Fibroblast of skin of left quadriceps (primary cell): Measurements from ENCODE around the gene YJU2.

Experiments used
- DNase-seq, 2 experiments: peaks; one replicate each; pipeline ENCODE4 v3.0.0-alpha.2; 2013; ENCODE audit warnings: low read depth in 2 of 2

Gene YJU2

DNA sequence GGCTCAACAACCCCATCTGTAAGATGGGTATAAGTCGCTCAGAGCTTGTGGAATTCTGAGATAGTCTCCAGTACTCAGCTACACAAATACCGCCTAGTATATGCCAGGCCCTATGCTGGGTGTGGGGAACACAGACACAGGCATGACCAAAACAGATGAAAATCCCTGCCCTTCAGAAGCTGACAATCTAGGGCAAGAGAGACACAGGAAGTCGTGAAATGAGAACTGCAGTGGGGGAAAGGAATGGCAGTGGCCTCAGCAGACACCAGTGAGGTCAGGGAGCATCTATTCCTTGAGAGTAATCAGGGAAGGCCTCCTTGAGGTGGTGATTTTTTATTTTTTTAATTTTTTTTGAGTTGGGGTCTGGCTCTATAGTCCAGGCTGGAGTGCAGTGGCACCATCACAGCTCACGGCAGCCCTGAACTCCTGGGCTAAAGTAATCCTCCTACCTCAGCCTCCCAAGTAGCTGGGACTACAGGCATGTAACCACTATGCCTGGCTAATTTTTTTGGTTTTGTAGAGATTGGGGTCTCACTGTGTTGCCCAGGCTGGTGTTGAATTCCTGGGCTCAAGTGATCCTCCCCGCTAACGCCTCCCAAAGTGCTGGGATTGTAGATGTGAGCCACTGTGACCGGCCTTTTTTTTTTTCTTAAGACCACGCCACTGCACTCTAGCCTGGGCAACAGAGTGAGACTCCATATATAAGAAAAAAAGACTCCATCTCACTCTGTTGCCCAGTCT, 52.1 kb downstream of the YJU2 start:
- DNase-seq, result no peak

DNA sequence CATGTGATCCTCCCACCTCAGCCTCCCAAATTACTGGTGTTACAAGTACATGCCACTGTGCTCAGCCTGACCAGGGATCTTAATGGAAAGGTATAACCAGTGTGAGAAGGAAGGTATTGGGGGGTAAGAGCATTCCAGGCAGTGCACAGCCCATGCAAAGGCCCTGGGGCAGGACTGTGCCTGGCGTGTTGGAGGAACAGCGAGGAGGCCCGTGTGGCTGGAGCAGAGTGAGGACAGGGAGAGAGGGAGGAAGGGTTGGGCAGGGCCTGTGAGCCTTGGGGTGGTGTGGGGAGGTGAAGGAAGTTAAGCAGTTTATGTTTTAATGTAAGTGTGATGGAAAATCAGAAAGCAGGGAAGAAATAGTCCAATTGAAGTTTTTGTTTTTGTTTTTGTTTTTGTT, 53.7 kb downstream of the YJU2 start:
- no peak for DNase-seq

DNA sequence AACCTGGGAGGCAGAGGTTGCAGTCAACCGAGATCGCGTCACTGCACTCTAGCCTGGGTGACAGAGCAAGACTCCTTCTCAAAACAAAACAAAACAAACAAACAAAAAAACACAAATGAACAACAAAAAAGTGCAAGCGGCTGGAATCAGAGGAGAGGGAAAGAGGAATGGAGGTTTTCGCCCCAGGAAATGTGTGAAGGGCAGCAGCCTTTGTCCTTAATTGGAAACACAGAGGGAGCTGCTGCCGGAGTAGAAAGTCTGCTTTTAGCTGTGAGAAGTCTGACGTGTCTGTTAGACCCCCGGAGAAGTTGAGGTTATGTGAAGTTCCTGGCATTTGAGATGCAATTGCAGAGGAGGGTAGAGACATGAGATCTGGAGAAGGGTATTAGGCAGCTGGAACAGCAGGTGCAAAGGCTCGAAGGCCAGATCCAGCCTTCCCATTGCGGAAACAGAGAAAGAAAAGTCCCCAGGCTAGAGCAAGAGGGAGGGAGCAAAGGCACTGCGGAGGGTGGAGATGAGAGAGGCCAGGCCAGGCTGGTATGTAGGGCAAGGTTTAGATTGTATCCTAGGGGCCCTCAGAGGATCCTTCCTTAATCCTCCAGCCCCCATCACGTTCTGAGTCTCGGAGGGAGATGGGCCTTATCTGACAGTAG, 54.8 kb downstream of the YJU2 start:
- no peak for DNase-seq

DNA sequence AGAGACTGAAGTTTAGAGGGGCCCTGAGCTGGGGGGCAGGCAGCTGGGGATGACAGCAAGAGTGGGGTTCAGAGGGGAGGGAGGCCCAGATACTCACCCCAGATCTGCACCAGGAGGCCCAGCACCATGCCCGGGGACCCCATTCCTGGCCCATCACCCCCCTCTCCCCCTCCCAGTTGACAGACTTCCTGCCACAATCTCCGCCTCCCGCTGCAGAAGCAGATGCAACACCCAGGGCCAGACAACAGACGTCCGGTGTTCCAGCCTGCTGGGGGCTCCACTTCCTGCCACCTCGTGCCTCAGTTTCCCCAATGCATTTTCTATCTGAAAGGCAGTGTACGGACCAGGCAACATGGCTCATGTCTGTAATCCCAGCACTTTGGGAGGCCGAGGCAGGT, 55.4 kb downstream of the YJU2 start, which contains the start of gene TMIGD2:
TSS of gene TMIGD2 (minus strand) at position 147 of the 398 bp plus-strand sequence. CDS start at position 143, 4 bp downstream.
- DNase-seq, result no peak

DNA sequence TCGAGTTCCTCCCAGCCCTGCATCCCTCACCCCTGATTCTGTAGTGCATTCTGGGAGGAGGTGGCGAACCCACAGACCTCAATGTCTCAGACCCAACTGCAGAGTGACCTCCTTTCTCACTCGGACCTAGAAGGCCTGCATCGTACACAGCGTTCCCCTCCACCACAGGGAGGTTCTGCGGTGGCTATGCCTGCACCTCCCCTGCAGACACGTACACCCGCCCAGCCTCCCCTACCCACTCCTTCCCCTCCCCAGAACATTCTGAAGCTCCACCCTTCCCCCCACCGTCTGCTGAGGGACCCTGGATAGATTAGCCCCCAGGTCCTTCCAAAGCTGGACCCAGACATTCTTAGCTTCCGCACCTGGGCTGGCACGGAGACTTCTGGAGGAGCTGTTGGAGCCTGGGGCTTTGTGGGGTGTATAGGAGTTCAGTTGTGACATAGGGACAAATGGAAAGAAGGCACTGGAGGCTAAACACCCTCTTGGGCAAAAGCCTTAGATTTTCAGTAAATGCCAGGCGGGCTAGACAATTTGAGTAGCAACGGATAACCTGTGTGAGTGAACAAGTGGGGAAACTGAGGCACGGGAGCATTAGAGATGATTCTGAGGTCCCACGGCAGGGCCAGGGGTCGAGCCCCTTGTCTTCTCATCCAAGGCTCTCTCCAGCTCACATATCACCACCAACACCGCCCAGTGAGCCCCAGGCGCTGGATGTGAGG, 57.1 kb downstream of the YJU2 start:
- no peak for DNase-seq

DNA sequence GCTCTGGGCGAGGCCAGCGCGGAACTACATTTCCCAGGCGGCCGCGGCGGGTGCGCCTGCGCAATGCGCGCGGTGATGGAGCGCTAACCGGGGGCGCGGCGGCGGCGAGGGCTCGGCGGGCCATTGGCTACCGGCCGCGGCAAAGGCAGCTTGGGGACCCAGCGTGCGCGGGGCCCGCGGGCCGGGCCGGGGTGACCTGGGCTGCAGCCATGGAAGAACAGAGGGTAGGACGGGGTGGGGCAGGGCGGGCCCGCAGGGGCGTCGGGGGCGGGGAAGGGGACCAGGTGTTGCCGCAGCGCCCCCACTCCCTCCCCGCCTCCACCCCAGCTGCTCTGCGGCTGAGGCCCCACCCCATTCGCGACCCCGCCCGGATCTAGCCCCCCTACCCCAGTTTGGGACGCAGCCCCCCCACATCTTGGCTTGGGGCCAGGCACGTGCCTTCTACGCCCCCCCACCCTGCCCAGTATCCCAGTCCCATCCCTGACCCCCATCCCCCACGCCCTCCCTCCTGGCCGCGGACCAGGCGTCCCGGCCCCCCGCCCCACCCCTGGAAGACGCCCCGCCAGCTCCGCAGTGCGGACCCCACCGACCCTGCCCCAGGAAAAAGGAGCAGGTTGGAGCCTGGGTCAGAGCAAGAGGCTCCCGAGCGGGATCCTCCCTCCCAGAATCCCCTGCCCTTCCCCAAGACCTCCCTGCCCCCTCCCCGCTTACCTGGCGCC, 57.8 kb downstream of the YJU2 start, which contains the start of gene FSD1:
TSS of gene FSD1 (plus strand) at position 61 of the 719 bp plus-strand sequence. CDS start at position 210, 149 bp downstream.
- peak in 1 of 2 experiments; percentile 30 for DNase-seq

DNA sequence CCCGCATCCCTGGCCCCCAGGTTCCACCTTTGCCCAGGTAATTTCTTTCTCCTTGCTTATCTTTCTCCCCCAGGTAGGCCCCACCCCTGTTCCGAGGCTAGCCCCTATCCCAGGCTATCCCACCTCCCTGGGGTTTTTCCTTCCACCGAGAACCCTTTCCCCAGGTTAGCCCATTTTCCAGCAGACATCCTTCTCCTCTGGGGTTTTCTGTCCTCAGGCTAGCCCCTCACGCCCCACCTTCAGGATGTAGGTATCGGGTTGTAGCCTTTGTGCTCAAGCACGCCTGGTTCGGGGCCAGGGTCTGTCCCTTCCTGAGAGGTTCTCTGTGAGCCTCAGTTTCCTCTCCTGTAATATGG, 58.4 kb downstream of the YJU2 start:
- no peak for DNase-seq

DNA sequence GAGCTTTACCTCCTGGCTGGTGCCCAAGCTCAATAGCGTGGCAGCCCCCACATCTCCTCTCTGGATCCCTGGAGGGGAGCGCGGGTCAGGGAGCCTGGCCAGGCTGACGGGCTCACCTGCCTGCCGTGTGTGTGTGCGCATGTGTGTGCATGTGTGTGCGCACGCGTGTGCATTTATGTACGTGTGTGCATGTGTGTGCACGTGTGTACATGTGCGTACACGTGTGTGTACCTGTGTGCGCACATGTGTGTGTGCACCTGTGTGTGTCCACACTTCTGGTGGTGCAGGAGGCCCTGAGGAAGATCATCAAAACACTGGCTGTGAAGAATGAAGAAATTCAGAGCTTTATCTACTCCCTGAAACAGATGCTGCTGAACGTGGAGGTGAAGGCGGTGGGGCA, 58.8 kb downstream of the YJU2 start:
- no peak for DNase-seq

DNA sequence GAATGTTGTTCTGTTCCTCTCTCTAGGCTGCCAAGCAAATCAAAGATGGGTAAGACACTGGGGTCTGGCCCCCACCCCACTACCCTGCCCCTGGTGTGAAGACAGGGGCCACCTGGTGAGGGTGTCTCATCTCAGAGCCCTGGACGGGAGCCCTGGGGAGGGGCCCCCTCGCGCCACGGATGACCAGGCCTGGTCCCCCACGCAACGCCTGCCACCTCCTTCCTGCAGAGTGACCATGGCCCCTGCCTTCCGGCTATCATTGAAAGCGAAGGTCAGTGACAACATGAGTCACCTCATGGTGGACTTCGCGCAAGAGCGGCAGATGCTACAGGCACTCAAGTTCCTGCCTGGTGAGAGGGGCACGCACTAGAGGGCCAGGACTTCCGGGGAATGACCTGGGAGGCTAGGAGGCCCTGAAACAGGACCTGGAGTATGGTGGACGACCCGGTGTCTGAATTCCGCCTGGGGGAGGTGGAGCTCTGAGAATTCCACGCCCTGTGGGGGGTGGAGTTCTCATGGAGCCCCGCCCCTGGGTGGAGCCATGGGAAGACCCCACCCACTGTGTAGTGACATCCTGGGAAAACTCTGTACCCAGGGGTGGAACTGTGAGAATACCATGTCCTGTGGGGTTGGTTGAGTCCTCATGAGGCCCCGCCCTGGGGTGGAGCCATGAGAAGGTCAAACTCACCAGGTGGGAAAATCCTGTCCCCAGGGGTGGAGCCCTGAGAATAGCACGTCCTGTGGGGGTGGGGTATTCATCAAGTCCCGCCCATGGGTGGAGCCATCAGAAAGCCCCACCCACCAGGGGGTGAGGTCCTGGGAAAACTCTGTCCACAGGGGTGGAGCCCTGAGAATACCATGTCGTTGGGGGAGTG, 63.6 kb downstream of the YJU2 start:
- DNase-seq, result no peak

DNA sequence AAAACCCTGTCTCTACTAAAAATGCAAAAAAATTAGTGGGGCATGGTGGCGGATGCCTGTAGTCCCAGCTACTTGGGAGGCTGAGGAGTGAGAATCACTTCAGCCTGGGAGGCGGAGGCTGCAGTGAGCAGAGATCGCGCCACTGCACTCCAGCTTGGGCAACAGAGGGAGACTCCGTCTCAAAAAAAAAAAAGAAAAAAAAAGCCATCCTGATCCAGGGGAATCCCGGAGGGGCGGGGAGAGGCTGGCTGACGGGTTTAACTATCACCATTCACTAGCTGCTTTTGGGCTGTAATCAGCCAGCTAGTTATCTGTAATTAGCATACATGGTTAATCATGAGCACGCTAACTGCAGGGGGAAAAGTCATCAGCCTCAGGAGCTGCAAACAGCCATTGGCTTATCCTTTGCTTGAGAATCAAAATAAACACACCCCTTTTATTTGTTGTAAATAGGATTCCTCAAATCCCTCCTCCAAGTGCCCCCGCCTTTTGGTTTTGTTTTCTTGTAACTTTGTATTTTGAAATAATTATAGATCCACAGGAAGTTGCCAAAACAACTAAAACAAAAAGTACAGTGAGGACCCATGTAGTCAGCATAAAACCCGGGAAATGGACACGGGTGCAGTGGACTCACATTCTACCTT, 67.1 kb downstream of the YJU2 start:
- DNase-seq, result no peak

DNA sequence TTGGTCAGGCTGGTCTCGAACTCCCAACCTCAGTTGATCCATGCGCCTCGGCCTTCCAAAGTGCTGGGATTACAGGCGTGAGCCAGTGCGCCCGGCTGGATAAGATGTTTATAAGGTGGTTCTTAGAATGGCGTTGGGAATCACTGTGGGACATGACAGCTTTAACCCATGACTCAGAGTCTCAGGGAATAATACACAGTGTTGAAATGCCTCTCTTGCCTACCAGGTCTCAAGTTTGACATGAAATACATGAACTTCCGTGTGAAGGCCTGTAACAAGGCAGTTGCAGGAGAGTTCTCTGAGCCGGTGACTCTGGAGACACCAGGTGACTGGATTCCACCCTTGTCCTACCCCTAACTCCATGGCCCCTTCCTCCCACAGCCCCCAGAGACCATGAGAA, 70.1 kb downstream of the YJU2 start:
- DNase-seq, result no peak

DNA sequence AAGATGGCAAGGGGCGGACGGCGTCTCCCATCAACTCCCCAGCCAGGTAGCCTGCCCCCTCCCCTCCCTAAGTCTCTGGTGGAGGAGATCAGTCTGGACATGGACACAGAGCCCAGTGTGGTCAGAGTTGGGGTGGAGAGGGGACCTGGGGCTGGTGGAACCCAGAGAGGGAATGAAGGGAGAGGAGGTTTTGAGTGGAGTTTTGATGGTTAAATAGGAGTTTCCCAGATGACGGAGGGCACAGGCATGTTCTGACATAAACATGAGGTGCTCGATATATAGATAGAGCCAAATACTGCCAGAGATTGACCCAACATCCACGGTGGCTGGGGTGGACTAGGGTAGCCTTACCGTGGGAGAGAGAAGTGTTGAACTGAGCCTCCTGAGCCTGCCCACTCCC, 71.6 kb downstream of the YJU2 start:
- no peak for DNase-seq
